ENCODE measurements around the gene BABAM1.

BABAM1 gene

DNA sequence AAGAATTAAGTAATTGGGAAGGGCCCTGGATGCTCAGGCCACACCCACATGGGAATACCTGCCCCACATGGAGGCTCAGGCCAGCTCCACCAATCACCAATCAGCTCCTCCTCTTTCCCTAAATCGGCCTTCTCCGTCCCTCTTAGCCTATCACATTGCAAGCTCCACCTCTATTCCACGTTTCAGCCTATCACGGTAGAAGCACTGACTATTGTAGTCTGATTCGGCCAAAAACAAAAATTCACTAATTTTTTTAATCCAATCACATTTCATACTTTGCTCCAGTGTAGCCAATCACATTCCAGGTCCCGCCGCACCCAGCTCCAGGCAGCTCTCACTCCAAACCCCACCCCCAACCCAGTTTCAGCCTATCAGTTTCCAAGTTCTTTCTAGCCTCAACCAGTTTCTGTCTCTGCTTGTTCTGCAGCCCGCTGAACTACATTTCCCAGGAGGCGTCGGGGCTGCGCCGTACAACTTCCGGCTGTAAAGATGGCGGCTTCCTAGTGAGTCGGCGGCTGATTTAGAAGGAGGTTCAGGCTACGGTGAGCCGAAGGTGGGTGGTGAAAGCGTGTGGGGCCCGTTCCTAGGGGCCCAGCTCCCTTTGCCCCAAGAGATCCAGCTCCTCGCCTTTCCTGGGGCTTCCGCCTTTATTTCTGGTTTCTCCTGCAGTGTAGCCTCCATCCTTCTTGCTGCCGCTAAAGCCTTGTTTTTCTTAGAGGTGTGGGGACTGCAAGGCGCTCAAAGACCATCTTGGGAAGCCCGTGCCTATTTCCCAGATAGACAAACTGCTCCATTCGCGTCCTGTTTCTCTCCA lies at the start of gene BABAM1:
BABAM1 (plus strand) TSS at position 469 of the 814 bp plus-strand sequence. CDS start 1,364 bp downstream, outside the sequence.
- Histone ChIP-seq H3K27me3 (no peaks in the 10 kb centered on the region), H3K36me3 (peaks cover 11% of the 10 kb centered on the region), H3K9me3 (no peaks in the 10 kb centered on the region), H3K4me3 (ENCODE audit: low read depth in 1 of 2, low read length in 1 of 2) (peak within 1 kb of the TSS; percentile 68 to 87), H3K27ac (peak within 1 kb of the TSS; percentile 75), H3K4me1 (ENCODE audit: control insufficient read depth in 1 of 2, insufficient read depth in 1 of 2, low read depth in 1 of 2, low read length in 1 of 2) (peaks cover 16 to 20% of the 10 kb centered on the region in 2 experiments)
- TF ChIP-seq, protein P1, sequence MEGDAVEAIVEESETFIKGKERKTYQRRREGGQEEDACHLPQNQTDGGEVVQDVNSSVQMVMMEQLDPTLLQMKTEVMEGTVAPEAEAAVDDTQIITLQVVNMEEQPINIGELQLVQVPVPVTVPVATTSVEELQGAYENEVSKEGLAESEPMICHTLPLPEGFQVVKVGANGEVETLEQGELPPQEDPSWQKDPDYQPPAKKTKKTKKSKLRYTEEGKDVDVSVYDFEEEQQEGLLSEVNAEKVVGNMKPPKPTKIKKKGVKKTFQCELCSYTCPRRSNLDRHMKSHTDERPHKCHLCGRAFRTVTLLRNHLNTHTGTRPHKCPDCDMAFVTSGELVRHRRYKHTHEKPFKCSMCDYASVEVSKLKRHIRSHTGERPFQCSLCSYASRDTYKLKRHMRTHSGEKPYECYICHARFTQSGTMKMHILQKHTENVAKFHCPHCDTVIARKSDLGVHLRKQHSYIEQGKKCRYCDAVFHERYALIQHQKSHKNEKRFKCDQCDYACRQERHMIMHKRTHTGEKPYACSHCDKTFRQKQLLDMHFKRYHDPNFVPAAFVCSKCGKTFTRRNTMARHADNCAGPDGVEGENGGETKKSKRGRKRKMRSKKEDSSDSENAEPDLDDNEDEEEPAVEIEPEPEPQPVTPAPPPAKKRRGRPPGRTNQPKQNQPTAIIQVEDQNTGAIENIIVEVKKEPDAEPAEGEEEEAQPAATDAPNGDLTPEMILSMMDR (IDR thresholded peaks at IDR 0.05): peak; percentile 4

DNA sequence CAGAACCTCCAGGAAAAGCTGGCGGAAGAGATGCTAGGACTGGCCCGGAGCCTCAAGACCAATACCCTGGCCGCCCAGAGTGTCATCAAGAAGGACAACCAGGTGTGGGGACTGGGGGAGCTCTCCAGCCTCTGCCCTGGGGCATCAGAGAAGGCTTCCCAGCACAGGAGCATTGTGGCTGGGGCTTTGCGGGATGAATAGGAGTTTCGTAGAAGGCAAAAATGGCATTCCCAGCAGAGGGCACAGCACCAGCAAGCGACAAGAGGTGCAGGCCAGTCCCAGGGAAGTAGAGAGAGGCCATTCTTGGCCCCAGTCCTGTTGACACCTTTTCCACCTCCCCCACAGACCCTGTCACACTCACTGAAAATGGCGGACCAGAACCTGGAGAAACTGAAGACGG lies 48.0 kb upstream of the BABAM1 start:
- Histone ChIP-seq H3K4me3 (ENCODE audit: low read depth in 1 of 2, low read length in 1 of 2) (no peak overlapping the region), H3K27ac (no peak overlapping the region), H3K36me3 (peaks cover 3% of the 10 kb centered on the region), H3K27me3 (no peaks in the 10 kb centered on the region), H3K4me1 (ENCODE audit: control insufficient read depth in 1 of 2, insufficient read depth in 1 of 2, low read depth in 1 of 2, low read length in 1 of 2) (peaks cover 16% of the 10 kb centered on the region in 2 experiments), H3K9me3 (no peaks in the 10 kb centered on the region)
- TF ChIP-seq, protein P1 (IDR thresholded peaks at IDR 0.05): no peak

DNA sequence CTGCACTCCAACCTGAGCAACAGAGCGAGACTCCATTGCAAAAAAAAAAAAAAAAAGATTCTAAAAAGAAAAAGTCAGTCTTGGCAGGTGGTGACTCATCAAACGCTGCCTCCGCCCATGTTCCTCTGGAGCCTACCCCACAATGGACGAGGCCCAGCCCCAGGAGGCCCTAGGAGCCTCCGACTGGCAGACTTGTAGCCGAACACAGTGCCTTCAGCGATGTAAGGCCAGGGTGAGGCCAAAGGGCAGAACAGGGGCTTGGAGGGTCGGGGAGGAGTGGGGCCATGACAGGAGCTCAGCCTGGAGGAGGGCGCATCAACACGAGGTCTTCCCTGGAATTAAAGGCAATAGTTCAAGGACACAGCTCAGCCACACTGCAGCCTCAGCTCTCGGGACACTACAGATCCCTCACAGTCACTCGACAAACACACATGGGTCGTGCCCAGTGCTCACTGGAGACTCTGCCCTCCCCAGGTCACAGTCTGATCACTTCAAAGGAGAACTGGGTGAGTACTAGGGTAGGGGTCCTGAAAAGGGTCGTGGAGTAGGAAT lies 47.0 kb upstream of the BABAM1 start:
- peaks cover 3% of the 10 kb centered on the region for H3K36me3 ChIP-seq
- no peak overlapping the region for H3K27ac ChIP-seq
- TF ChIP-seq, protein P1 (IDR thresholded peaks at IDR 0.05): no peak
- H3K4me3 ChIP-seq (ENCODE audit: low read depth in 1 of 2, low read length in 1 of 2): no peak overlapping the region
- H3K4me1 ChIP-seq (ENCODE audit: control insufficient read depth in 1 of 2, insufficient read depth in 1 of 2, low read depth in 1 of 2, low read length in 1 of 2): peaks cover 10% of the 10 kb centered on the region in 2 experiments
- no peaks in the 10 kb centered on the region for H3K9me3 ChIP-seq
- no peaks in the 10 kb centered on the region for H3K27me3 ChIP-seq

DNA sequence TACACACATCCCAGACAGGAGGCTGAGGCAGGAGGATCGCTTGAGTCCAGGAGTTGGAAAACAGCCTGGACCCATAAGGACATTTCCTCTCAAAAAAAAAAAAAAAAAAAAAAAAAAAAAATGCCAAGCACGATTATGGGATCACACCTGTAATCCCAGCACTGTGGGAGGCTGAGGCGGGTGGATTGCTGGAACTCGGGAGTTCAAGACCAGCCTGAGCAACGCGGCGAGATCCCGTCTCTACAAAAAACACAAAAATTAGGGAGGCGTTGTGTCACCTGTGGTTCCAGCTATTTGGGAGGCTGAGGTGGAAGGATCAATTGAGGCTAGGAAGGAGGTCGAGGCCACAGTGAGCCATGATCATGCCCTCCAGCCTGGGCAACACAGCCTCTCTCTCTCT lies 42.2 kb upstream of the BABAM1 start:
- peaks cover 18% of the 10 kb centered on the region in 2 experiments for H3K4me1 ChIP-seq (ENCODE audit: control insufficient read depth in 1 of 2, insufficient read depth in 1 of 2, low read depth in 1 of 2, low read length in 1 of 2)
- H3K4me3 ChIP-seq (ENCODE audit: low read depth in 1 of 2, low read length in 1 of 2): peak overlapping the region; percentile 78 to 95

DNA sequence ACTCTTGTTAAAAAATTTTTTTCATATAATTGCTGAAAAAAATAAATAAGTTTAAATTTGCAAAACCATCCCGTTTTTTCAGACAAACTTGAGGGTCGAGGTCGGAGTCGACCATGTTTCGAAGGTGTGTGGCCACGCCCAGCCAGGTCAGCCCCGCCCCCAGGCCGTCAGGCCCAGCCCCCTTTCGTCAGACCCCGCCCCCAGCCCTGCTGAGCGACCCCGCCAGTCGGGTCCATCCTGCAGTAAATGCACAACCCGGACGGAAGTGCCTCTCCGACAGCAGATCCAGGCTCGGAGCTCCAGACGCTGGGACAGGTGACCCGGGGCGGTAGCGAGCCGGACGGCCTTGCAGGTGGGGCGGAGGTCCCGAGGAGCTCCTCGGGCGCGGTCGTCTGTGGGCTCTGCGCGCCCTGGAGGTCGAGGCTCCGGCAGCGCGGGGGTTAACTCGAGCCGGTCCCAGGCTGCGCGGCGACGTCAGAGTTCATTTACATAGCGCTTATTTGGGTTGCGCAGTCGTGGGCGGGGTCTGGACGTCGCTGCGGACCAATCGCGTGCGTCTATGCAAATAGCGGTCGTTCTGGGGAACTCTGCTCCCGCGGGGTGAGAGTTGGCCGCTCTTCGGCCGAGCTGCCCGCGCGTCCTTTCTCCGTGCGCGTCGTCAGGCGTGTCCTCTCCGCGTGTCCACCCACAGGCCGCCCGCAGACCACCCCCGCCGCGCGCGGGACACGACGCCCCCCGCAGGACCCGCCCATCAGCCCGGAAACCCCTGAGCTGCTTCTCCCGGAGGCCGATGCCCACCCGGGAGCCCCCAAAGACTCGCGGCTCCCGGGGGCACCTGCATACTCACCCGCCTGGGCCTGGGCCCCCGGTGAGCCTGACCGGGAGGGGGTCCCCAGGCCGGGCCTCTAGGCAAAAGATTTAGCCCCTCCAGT lies 41.0 kb upstream of the BABAM1 start, which contains the start of gene OCEL1:
OCEL1 (plus strand) TSS at position 225 of the 932 bp plus-strand sequence; CDS start at position 247, 22 bp downstream.
- H3K4me1 ChIP-seq (ENCODE audit: control insufficient read depth in 1 of 2, insufficient read depth in 1 of 2, low read depth in 1 of 2, low read length in 1 of 2): peaks cover 18% of the 10 kb centered on the region in 2 experiments
- no peaks in the 10 kb centered on the region for H3K27me3 ChIP-seq
- H3K27ac ChIP-seq: peak within 1 kb of the TSS; percentile 96
- no peaks in the 10 kb centered on the region for H3K36me3 ChIP-seq
- TF ChIP-seq, protein P1 (IDR thresholded peaks at IDR 0.05): peak; percentile 31
- peak within 1 kb of the TSS; percentile 78 to 95 for H3K4me3 ChIP-seq (ENCODE audit: low read depth in 1 of 2, low read length in 1 of 2)
- no peaks in the 10 kb centered on the region for H3K9me3 ChIP-seq

More for the DNA sequence above, 42.2 kb upstream of the BABAM1 start:
- no peaks in the 10 kb centered on the region for H3K36me3 ChIP-seq
- H3K27ac ChIP-seq: no peak overlapping the region
- TF ChIP-seq, protein P1 (IDR thresholded peaks at IDR 0.05): no peak
- no peaks in the 10 kb centered on the region for H3K27me3 ChIP-seq
- no peaks in the 10 kb centered on the region for H3K9me3 ChIP-seq

Data from neutrophil (primary cell).